K562 (cell line): ENCODE results near the gene IRAG1. TPM values are rescaled to one million over a fixed set of nuclear protein-coding genes. Genes with fewer than 3 reads are reported as not detected.

ENCODE experiments used
- EWSR1 ChIP-seq: fragments of 450-650 bp; IDR thresholded peaks from 2 replicates; pipeline ENCODE4 v1.6.1; 2018; ENCODE audit warnings: borderline replicate concordance, mild to moderate bottlenecking, low read depth, moderate library complexity; ENCODE audit not compliant: partially characterized antibody
- MECOM ChIP-seq: fragments of 250-450 bp; sonication (Bioruptor Pico); IDR thresholded peaks from 2 replicates; pipeline ENCODE4 v1.8.0; 2022; ENCODE audit warnings: inconsistent platforms
- PHB2 ChIP-seq: fragments of 450-650 bp; IDR thresholded peaks from 2 replicates; pipeline ENCODE4 v1.6.1; 2017; ENCODE audit warnings: low read depth
- PRPF4 ChIP-seq: fragments of 200-400 bp; formaldehyde crosslinking; IDR thresholded peaks from one replicate; pipeline ENCODE4 v1.6.1; 2017; ENCODE audit warnings: low read length, low read depth, mild to moderate bottlenecking; ENCODE audit not compliant: insufficient read depth, poor library complexity, severe bottlenecking
- SMARCC2 ChIP-seq: fragments of 450-650 bp; IDR thresholded peaks from 2 replicates; pipeline ENCODE4 v1.6.1; 2017; ENCODE audit warnings: antibody characterized with exemption, moderate library complexity, mild to moderate bottlenecking, low read depth
- TAF9B ChIP-seq: fragments of 450-650 bp; IDR thresholded peaks from 2 replicates; pipeline ENCODE4 v1.6.1; 2018; ENCODE audit warnings: mild to moderate bottlenecking; ENCODE audit not compliant: partially characterized antibody
- U2AF1 ChIP-seq: fragments of 200-400 bp; formaldehyde crosslinking; optimal IDR thresholded peaks from 2 replicates; pipeline ENCODE3; 2017; ENCODE audit warnings: mild to moderate bottlenecking, low read depth, low read length, moderate library complexity
- ZBTB7A ChIP-seq: IDR thresholded peaks from 2 replicates; pipeline ENCODE4 v1.6.1; 2011; ENCODE audit warnings: low read depth, mild to moderate bottlenecking, low read length, moderate library complexity, borderline replicate concordance; ENCODE audit not compliant: control insufficient read depth
- ZC3H4 ChIP-seq: sonication (generic); formaldehyde crosslinking; IDR thresholded peaks from 2 replicates; pipeline ENCODE4 v1.9.0; 2021; ENCODE audit warnings: missing genetic modification reagents, borderline replicate concordance
- ZEB2 ChIP-seq: fragments of 450-650 bp; IDR thresholded peaks from 2 replicates; pipeline ENCODE4 v1.6.1; 2016
- ZKSCAN1 ChIP-seq: fragments of 150-350 bp; IDR thresholded peaks from 2 replicates; pipeline ENCODE4 v1.6.1; 2016; ENCODE audit warnings: low read depth, low read length
- ZNF143 ChIP-seq: sonication (generic); formaldehyde crosslinking; IDR thresholded peaks from 2 replicates; pipeline ENCODE4 v1.9.0; 2022; ENCODE audit warnings: mild to moderate bottlenecking, missing genetic modification reagents
- ZNF644 ChIP-seq: fragments of 200-800 bp; sonication (Bioruptor generic); IDR thresholded peaks from 2 replicates; pipeline ENCODE4 v1.6.1; 2016; ENCODE audit warnings: low read depth, missing genetic modification characterization, missing compliant biosample characterization
- ZNF766 ChIP-seq: fragments of 200-800 bp; sonication (Bioruptor generic); conservative IDR thresholded peaks from 2 replicates; pipeline ENCODE4 v1.6.1; 2016; ENCODE audit warnings: missing genetic modification characterization, missing compliant biosample characterization
- polyA plus RNA-seq, 8 experiments: library from polyadenylated mRNA; depleted of rRNA in 4 of 8; stranded (reverse) in 5 of 8; unstranded in 3 of 8; fragments of >200 nt; fragmentation: Nextera tagmentation in 2 of 8; fragmentation: Illumina TruSeq in 1 of 8; extraction: Ambion mirVana in 2 of 8; extraction: Trizol in 1 of 8; gene quantifications; 2 replicates each; pipeline versions ENCODE4 v1.2.1 to v1.2.3, GENCODE V29; 2011 to 2014; ENCODE audit warnings: inconsistent platforms in 1 of 8, missing spikeins in 1 of 8
- total RNA-seq, 7 experiments: library from RNA; depleted of rRNA in 6 of 7; stranded (reverse); fragments of >200 nt in 6 of 7; fragmentation: Illumina TruSeq in 2 of 7; extraction: Trizol in 2 of 7; gene quantifications; 2 replicates each; pipeline versions ENCODE4 v1.2.1 to v1.2.3, GENCODE V29; 2011 to 2021; ENCODE audit warnings: low replicate concordance in 1 of 7
- TF ChIP-seq, protein P1 (sequence below): fragments of 450-650 bp; formaldehyde crosslinking; IDR thresholded peaks from 2 replicates; pipeline ENCODE4 v1.4.0; 2022; ENCODE audit warnings: mild to moderate bottlenecking, moderate library complexity
- TF ChIP-seq, protein P2 (sequence below): sonication (generic); formaldehyde crosslinking; IDR thresholded peaks from 2 replicates; pipeline ENCODE4 v1.8.1; 2023; ENCODE audit warnings: mild to moderate bottlenecking, missing genetic modification reagents, moderate library complexity
- TF ChIP-seq, protein P3 (sequence below), 3 experiments: IDR thresholded peaks in 2 of 3; conservative IDR thresholded peaks in 1 of 3; 2 replicates each; pipeline ENCODE4 v1.5.1; 2011 to 2012; ENCODE audit warnings: low read length in 3 of 3, mild to moderate bottlenecking in 3 of 3, control low read depth in 2 of 3, improper control_type of control experiment in 1 of 3, inconsistent platforms in 1 of 3, low read depth in 1 of 3, mixed read lengths in 1 of 3, moderate library complexity in 1 of 3; ENCODE audit not compliant: insufficient read depth in 2 of 3

IRAG1 gene
- total and polyA plus RNA-seq, 9 of the 15 experiments (the other 6 are each of a cell fraction or from before 2014, with no cell fraction given): 0.01 to 0.22 (median 0.09) TPM; not detected in 1

DNA sequence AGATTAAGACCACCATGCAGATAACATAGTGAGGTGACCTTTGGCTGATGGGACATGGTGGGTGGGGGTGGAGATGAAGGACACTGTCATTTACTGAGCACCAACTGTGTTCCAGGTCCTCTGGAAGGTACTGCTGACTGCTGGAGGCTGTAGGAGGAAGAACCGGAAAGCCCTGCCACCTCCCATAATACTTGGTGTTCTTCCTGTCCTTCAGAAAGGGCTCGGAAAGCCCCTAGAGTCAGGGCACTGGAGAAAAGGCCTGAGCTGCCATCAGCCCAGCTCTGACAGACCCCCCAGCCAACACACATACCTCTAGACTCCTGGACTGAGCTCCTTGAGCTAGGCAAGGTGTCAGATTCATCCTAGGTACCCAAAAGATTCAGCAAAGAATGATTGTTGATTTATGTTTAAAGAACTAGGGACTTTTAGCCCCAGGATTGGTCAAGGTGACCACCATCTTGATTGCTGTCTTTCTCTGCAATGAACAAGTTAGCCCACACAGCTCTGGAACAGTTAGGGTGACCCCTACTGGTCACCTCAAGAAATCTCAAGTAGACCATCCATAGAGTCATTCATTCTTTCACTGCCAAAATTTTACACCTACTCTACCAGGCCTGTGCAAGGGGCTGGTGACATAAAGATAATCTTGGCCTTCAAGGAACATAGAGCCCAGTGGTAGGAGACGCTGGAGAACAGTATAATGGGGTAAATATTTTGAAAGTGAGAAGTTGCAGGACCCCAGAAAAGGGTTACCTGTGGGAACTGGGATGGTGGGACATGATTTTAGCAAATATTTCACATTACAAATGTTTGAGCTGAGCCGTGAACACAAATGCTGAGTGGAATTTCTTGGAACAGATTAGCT lies 39.4 kb downstream of the IRAG1 start (continued):
- TF ChIP-seq PRPF4 (no peak), ZBTB7A (no peak), ZEB2 (no peak), MECOM (CRISPR knock-in tag) (no peak), ZNF143 (CRISPR knock-in tag) (no peak), ZC3H4 (no peak), EWSR1 (no peak), U2AF1 (no peak), ZNF644 (tag) (0 out of 2 replicates have a peak, but pooled peaks have one; percentile 39), SMARCC2 (no peak), PHB2 (no peak), ZKSCAN1 (no peak), ZNF766 (no peak), TAF9B (no peak)
- TF ChIP-seq, protein P1, sequence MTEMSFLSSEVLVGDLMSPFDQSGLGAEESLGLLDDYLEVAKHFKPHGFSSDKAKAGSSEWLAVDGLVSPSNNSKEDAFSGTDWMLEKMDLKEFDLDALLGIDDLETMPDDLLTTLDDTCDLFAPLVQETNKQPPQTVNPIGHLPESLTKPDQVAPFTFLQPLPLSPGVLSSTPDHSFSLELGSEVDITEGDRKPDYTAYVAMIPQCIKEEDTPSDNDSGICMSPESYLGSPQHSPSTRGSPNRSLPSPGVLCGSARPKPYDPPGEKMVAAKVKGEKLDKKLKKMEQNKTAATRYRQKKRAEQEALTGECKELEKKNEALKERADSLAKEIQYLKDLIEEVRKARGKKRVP: no peak
- TF ChIP-seq, protein P2, sequence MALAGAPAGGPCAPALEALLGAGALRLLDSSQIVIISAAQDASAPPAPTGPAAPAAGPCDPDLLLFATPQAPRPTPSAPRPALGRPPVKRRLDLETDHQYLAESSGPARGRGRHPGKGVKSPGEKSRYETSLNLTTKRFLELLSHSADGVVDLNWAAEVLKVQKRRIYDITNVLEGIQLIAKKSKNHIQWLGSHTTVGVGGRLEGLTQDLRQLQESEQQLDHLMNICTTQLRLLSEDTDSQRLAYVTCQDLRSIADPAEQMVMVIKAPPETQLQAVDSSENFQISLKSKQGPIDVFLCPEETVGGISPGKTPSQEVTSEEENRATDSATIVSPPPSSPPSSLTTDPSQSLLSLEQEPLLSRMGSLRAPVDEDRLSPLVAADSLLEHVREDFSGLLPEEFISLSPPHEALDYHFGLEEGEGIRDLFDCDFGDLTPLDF: no peak
- TF ChIP-seq, protein P3, sequence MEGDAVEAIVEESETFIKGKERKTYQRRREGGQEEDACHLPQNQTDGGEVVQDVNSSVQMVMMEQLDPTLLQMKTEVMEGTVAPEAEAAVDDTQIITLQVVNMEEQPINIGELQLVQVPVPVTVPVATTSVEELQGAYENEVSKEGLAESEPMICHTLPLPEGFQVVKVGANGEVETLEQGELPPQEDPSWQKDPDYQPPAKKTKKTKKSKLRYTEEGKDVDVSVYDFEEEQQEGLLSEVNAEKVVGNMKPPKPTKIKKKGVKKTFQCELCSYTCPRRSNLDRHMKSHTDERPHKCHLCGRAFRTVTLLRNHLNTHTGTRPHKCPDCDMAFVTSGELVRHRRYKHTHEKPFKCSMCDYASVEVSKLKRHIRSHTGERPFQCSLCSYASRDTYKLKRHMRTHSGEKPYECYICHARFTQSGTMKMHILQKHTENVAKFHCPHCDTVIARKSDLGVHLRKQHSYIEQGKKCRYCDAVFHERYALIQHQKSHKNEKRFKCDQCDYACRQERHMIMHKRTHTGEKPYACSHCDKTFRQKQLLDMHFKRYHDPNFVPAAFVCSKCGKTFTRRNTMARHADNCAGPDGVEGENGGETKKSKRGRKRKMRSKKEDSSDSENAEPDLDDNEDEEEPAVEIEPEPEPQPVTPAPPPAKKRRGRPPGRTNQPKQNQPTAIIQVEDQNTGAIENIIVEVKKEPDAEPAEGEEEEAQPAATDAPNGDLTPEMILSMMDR (IDR thresholded peaks at IDR 0.05 in 2 of 3, conservative IDR thresholded peaks at IDR 0.05 in 1 of 3; ENCODE audit: insufficient read depth in 2 of 3, low read depth in 1 of 3, low read length in 3 of 3): peak; percentile 74 to 88 (median 84)
